HEK293T (cell line): Measurements from ENCODE around the gene SLC28A1.

Source experiments
- FOXM1 ChIP-seq: fragments of 450-650 bp; IDR thresholded peaks from 2 replicates; pipeline ENCODE4 v1.6.1; 2017; ENCODE audit warnings: mild to moderate bottlenecking, borderline replicate concordance
- LEF1 ChIP-seq: fragments of 450-650 bp; IDR thresholded peaks from 2 replicates; pipeline ENCODE4 v1.6.1; 2017; ENCODE audit warnings: mild to moderate bottlenecking, borderline replicate concordance

GRCh38 chr15:84928843-84929168, 44.3 kb downstream of the SLC28A1 start:
- TF ChIP-seq LEF1 (no peak), FOXM1 (no peak)
